Measurements from ENCODE around the gene SPARCL1. TPM values are rescaled to one million over a fixed set of nuclear protein-coding genes. Genes with fewer than 3 reads are reported as not detected.
"Not testable (repeated sequence)": the region's sequence is repeated elsewhere in the genome, so short reads cannot be mapped to it uniquely, and the experiment has no call there.

SPARCL1 gene
- total and polyA plus RNA-seq, 2 experiments from 2014 or later: 15.2 to 45.4 TPM

- no peaks in the 10 kb centered on the region for H3K9me2 ChIP-seq (replicated peaks; ENCODE audit: insufficient read depth)
- H3K4me3 ChIP-seq: no peak overlapping the region
- no peak for DNase-seq (ENCODE audit: low spot score)
- H3K9me3 ChIP-seq (ENCODE audit: low read depth): no peaks in the 10 kb centered on the region
- WGBS (ENCODE audit: low lambda C conversion rate, missing lambda C conversion rate): 96% methylated on average over 2 of the region's 2 CpGs
- H4K20me1 ChIP-seq (ENCODE audit: insufficient read depth, poor library complexity, severe bottlenecking): peaks cover 11% of the 10 kb centered on the region
- peaks cover 87% of the 10 kb centered on the region for H3K79me2 ChIP-seq
- H3K36me3 ChIP-seq (replicated peaks; ENCODE audit: insufficient read depth, low read depth): no peaks in the 10 kb centered on the region
- peak overlapping the region; percentile 5 for H3K27ac ChIP-seq
- H3K4me1 ChIP-seq (ENCODE audit: insufficient read depth): peaks cover 21% of the 10 kb centered on the region
- no peak overlapping the region for H3K4me2 ChIP-seq
- no peak overlapping the region for H2AFZ ChIP-seq
- TF ChIP-seq EZH2 (IDR thresholded peaks at IDR 0.05; ENCODE audit: borderline replicate concordance) (no peak), EZH2phosphoT487 (IDR thresholded peaks at IDR 0.05; ENCODE audit: low read depth, severe bottlenecking, unreplicated experiment) (no peak), CTCF (IDR thresholded peaks at IDR 0.05; ENCODE audit: poor library complexity) (no peak)
- H3K27me3 ChIP-seq: no peaks in the 10 kb centered on the region
Measured at GRCh38 chr4:87425711-87426110, 103.5 kb downstream of the SPARCL1 start.

- not testable (repeated sequence) for H3K9me2 ChIP-seq (replicated peaks; ENCODE audit: insufficient read depth); H4K20me1 ChIP-seq (ENCODE audit: insufficient read depth, poor library complexity, severe bottlenecking); H3K27me3 ChIP-seq; H3K9me3 ChIP-seq (ENCODE audit: low read depth); DNase-seq (ENCODE audit: low spot score); H2AFZ ChIP-seq; H3K36me3 ChIP-seq (replicated peaks; ENCODE audit: insufficient read depth, low read depth)
- peak overlapping the region; percentile 88 for H3K4me2 ChIP-seq
- 93% methylated on average over 15 of the region's 22 CpGs for WGBS (ENCODE audit: low lambda C conversion rate, missing lambda C conversion rate)
- peaks cover 71% of the 10 kb centered on the region for H3K79me2 ChIP-seq
- H3K4me1 ChIP-seq (ENCODE audit: insufficient read depth): peaks cover 27% of the 10 kb centered on the region
- peak overlapping the region; percentile 78 for H3K4me3 ChIP-seq
- peak overlapping the region; percentile 95 for H3K27ac ChIP-seq
Measured at GRCh38 chr4:87424099-87424543, 105.1 kb downstream of the SPARCL1 start.

Other genes starting within 250 kb of the SPARCL1 start
- 0.52 and 1.00 TPM in 2 replicates for gene HSD17B13, start 206.5 kb downstream of the SPARCL1 start, total RNA-seq
- 0.30 and 0.81 TPM in 2 replicates for gene HSD17B13, start 206.5 kb downstream of the SPARCL1 start, polyA plus RNA-seq
- 171 and 175 TPM in 2 replicates for gene HSD17B11, start 138.2 kb downstream of the SPARCL1 start, total RNA-seq
- 56.1 and 76.0 TPM in 2 replicates for gene HSD17B11, start 138.2 kb downstream of the SPARCL1 start, polyA plus RNA-seq
- gene NUDT9, start 106.8 kb downstream of the SPARCL1 start, total RNA-seq: 35.8 and 37.7 TPM in 2 replicates
- gene NUDT9, start 106.8 kb downstream of the SPARCL1 start, polyA plus RNA-seq: 57.4 and 62.3 TPM in 2 replicates
- gene DSPP, start 79.2 kb upstream of the SPARCL1 start, total RNA-seq: not detected in 2 replicates
- 0.17 TPM in 1 of 2 replicates, not detected in the other for gene DSPP, start 79.2 kb upstream of the SPARCL1 start, polyA plus RNA-seq
- gene DMP1, start 120.9 kb upstream of the SPARCL1 start, total RNA-seq: not detected in 2 replicates
- not detected in 2 replicates for gene DMP1, start 120.9 kb upstream of the SPARCL1 start, polyA plus RNA-seq

Data from hepatocyte (in vitro differentiated cells).